ENCODE measurements around the gene POLN. TPM values are rescaled to one million over a fixed set of nuclear protein-coding genes. Genes with fewer than 3 reads are reported as not detected.

POLN gene
- polyA plus RNA-seq, 3 donors: 0.08 to 0.33 (median 0.28) TPM

DNA sequence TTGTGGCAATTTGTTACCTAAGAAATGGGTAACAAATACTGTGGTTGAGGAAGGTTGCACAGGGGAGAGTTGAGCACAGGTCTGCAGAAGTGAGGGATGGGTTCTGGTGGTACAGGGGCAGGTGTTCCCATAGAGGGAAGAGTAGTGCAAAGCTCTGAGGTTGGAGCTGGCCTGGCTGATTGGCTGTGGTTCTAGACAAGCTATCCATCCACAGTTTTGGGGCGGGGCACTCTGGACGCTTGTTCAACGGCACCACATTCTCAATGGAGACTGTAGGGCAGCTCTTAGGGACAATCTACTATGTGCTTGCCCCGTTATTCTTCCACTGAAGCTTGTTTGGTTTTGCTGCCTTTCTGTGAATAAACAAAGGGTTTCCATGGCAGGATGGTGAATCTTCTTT is 147.4 kb downstream of the POLN start:
- H3K9me3 ChIP-seq (replicated peaks in 1 of 2; ENCODE audit: control insufficient read depth in 1 of 2, insufficient read depth in 1 of 2, low read length in 2 of 2): peaks cover 30 to 32% of the 10 kb centered on the region in 2 donors
- no peak overlapping the region for H3K4me3 Mint-ChIP-seq
- H3K79me2 ChIP-seq (ENCODE audit: insufficient read depth, low read length): no peaks in the 10 kb centered on the region
- DNase-seq: no peak
- H3K27ac Mint-ChIP-seq: no peak overlapping the region
- TF ChIP-seq, protein P1, sequence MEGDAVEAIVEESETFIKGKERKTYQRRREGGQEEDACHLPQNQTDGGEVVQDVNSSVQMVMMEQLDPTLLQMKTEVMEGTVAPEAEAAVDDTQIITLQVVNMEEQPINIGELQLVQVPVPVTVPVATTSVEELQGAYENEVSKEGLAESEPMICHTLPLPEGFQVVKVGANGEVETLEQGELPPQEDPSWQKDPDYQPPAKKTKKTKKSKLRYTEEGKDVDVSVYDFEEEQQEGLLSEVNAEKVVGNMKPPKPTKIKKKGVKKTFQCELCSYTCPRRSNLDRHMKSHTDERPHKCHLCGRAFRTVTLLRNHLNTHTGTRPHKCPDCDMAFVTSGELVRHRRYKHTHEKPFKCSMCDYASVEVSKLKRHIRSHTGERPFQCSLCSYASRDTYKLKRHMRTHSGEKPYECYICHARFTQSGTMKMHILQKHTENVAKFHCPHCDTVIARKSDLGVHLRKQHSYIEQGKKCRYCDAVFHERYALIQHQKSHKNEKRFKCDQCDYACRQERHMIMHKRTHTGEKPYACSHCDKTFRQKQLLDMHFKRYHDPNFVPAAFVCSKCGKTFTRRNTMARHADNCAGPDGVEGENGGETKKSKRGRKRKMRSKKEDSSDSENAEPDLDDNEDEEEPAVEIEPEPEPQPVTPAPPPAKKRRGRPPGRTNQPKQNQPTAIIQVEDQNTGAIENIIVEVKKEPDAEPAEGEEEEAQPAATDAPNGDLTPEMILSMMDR (IDR thresholded peaks at IDR 0.05): no peak
- peaks cover 0 to 3% of the 10 kb centered on the region in 2 donors for H3K36me3 Mint-ChIP-seq
- no peaks in the 10 kb centered on the region for H3K4me1 ChIP-seq (ENCODE audit: control insufficient read depth in 1 of 2, insufficient read depth in 2 of 2, low read length in 2 of 2)
- peaks cover 13 to 40% (median 29%) of the 10 kb centered on the region in 7 donors for H3K9me3 Mint-ChIP-seq
- no peak overlapping the region for H2AFZ ChIP-seq (ENCODE audit: insufficient read depth, low read depth, low read length, poor library complexity, severe bottlenecking)
- no peak overlapping the region for H3K4me3 ChIP-seq (replicated peaks in 1 of 3; ENCODE audit: low read depth in 2 of 3, low read length in 3 of 3)
- peaks cover 11 to 42% of the 10 kb centered on the region in 2 donors for H3K27me3 ChIP-seq (ENCODE audit: control insufficient read depth in 2 of 2, insufficient read depth in 2 of 2, low read length in 2 of 2)
- H4K20me1 ChIP-seq (ENCODE audit: insufficient read depth, low read length): no peaks in the 10 kb centered on the region
- no peak overlapping the region for H3K27ac ChIP-seq (ENCODE audit: low read depth in 1 of 2, low read length in 2 of 2)
- 100% methylated on average over 1 of the region's 4 CpGs for WGBS (ENCODE audit: insufficient coverage)
- intact Hi-C loops (cut with micrococcal nuclease): no loop called here
- no peaks in the 10 kb centered on the region for H3K36me3 ChIP-seq (replicated peaks in 1 of 2; ENCODE audit: control insufficient read depth in 1 of 2, insufficient read depth in 2 of 2, low read length in 2 of 2)
- no peaks in the 10 kb centered on the region for H3K4me1 Mint-ChIP-seq
- H3K27me3 Mint-ChIP-seq (ENCODE audit: low read depth in 3 of 3): peaks cover 51 to 64% (median 56%) of the 10 kb centered on the region in 3 donors
- no peak overlapping the region for H3K4me2 ChIP-seq (replicated peaks; ENCODE audit: extremely low read depth, low read length, poor library complexity, severe bottlenecking)
- no peak overlapping the region for H3K9ac ChIP-seq (ENCODE audit: insufficient read depth, low read length, poor library complexity, severe bottlenecking)

DNA sequence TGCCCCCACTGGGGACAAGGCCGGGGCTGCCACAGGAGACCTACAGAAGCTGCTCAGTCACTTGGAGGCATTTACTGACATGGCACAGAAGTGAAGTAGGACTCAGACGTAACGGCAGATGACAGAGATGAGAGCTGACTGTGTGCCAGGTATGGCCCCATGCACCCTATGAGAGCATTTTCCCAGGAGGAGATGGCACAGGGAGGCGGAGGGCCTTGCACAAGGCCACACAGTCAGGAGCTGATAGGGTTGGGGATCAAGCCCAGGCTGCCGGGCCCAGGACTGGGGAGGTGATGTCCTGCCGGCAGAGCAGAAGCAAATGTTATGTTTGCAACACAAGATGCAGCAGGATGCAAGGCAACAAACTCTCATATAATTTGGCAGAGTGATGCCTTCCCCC is 148.7 kb downstream of the POLN start:
- Mint-ChIP-seq H3K36me3 (peaks cover 0 to 3% of the 10 kb centered on the region in 2 donors), H3K4me1 (no peaks in the 10 kb centered on the region), H3K4me3 (no peak overlapping the region), H3K27me3 (ENCODE audit: low read depth in 3 of 3) (peaks cover 40 to 56% (median 52%) of the 10 kb centered on the region in 3 donors), H3K27ac (no peak overlapping the region), H3K9me3 (peaks cover 13 to 31% (median 28%) of the 10 kb centered on the region in 7 donors)
- H3K9ac ChIP-seq (ENCODE audit: insufficient read depth, low read length, poor library complexity, severe bottlenecking): no peak overlapping the region
- H3K4me2 ChIP-seq (replicated peaks; ENCODE audit: extremely low read depth, low read length, poor library complexity, severe bottlenecking): no peak overlapping the region
- 90% methylated on average over 4 of the region's 6 CpGs for WGBS (ENCODE audit: insufficient coverage)
- H3K27me3 ChIP-seq (ENCODE audit: control insufficient read depth in 2 of 2, insufficient read depth in 2 of 2, low read length in 2 of 2): peaks cover 0 to 36% of the 10 kb centered on the region in 2 donors
- TF ChIP-seq, protein P1 (IDR thresholded peaks at IDR 0.05): no peak
- intact Hi-C loops (cut with micrococcal nuclease): no loop called here
- DNase-seq: no peak
- no peaks in the 10 kb centered on the region for H3K4me1 ChIP-seq (ENCODE audit: control insufficient read depth in 1 of 2, insufficient read depth in 2 of 2, low read length in 2 of 2)
- H2AFZ ChIP-seq (ENCODE audit: insufficient read depth, low read depth, low read length, poor library complexity, severe bottlenecking): no peak overlapping the region
- H3K4me3 ChIP-seq (replicated peaks in 1 of 3; ENCODE audit: low read depth in 2 of 3, low read length in 3 of 3): no peak overlapping the region
- no peak overlapping the region for H3K27ac ChIP-seq (ENCODE audit: low read depth in 1 of 2, low read length in 2 of 2)
- no peaks in the 10 kb centered on the region for H3K36me3 ChIP-seq (replicated peaks in 1 of 2; ENCODE audit: control insufficient read depth in 1 of 2, insufficient read depth in 2 of 2, low read length in 2 of 2)
- no peaks in the 10 kb centered on the region for H3K79me2 ChIP-seq (ENCODE audit: insufficient read depth, low read length)
- no peaks in the 10 kb centered on the region for H4K20me1 ChIP-seq (ENCODE audit: insufficient read depth, low read length)
- peaks cover 21 to 32% of the 10 kb centered on the region in 2 donors for H3K9me3 ChIP-seq (replicated peaks in 1 of 2; ENCODE audit: control insufficient read depth in 1 of 2, insufficient read depth in 1 of 2, low read length in 2 of 2)

All from CD14-positive monocyte (primary cell).